HG02884 (cell line): Measurements from ENCODE around the gene H2BK1.

Experiments used
- ATAC-seq: cut with Tn5 transposase; IDR thresholded peaks from one replicate; pipeline ENCODE4 v1.9.1; 2021; ENCODE audit warnings: mild to moderate bottlenecking, moderate library complexity; ENCODE audit not compliant: unreplicated experiment

The H2BK1 gene

GRCh38 chr7:151232917-151233701 lies 22.8 kb upstream of the H2BK1 start:
- ATAC-seq = no peak

DNA sequence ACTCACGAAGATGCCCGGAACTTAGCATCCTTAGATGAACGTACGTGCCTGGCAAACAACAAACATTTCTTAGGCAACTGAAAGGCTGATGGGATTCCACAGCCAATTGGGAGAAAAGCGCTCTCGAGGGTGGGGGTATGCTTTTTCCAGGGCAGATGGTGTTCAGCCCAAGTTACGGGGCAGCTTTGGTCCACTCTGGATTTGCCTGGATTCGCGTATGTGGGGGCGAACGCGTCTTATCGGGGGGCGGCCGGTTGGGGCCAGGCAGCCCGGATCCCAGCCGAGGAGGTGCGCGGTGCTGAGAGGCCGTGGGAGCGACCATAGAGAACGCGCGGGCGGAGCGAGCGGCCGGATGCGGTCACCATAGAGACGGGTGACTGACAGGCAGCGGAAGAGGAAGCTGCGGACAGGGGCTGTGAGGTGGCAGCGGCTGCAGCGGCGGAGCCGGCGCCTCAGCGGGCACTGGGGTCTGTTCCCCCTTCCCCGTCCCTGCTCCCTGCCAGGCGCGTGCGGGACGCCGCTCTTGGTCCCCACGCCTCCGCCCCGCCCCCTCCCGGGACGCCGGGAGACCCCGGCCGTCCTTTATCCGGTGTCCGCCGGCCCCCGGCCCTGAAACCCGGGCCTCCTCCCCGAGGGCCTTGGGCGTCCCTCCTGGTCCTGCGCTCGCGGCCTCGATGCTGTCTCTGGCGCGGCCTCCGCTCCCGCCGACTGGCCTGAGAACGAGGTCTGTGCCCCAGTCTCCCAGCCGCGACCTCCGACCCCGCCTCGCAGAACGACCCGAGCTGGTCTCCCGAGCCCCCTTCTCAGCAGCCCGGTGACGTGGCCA lies 22.0 kb upstream of the H2BK1 start, which contains the start of gene CHPF2:
Gene CHPF2 (plus strand): TSS at position 393 of the 826 bp plus-strand sequence. CDS start 1,529 bp downstream, outside the sequence.
- peak; percentile 95 for ATAC-seq

- no peak for ATAC-seq
Measured at GRCh38 chr7:151231080-151231479, 20.8 kb upstream of the H2BK1 start.

DNA sequence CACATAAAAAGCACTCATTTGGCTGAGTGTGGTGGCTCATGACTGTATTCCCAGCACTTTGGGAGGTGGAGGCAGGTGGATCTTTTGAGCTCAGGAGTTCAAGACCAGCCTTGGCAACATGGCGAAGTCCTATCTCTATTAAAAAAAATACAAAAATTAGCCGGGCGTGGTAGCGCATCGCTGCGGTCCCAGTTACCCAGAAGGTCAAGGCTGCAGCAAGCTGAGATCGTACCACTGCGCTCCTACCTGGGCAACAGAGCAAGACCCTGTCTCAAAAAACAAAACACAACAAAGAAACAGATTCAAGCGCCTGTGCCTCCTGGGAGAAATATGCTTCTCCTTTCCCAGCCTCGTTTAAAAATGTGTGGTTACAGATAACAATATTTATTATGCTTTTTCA lies 19.0 kb upstream of the H2BK1 start:
- ATAC-seq = no peak

- no peak for ATAC-seq
Measured at GRCh38 chr7:151228024-151228866, 18.0 kb upstream of the H2BK1 start.

DNA sequence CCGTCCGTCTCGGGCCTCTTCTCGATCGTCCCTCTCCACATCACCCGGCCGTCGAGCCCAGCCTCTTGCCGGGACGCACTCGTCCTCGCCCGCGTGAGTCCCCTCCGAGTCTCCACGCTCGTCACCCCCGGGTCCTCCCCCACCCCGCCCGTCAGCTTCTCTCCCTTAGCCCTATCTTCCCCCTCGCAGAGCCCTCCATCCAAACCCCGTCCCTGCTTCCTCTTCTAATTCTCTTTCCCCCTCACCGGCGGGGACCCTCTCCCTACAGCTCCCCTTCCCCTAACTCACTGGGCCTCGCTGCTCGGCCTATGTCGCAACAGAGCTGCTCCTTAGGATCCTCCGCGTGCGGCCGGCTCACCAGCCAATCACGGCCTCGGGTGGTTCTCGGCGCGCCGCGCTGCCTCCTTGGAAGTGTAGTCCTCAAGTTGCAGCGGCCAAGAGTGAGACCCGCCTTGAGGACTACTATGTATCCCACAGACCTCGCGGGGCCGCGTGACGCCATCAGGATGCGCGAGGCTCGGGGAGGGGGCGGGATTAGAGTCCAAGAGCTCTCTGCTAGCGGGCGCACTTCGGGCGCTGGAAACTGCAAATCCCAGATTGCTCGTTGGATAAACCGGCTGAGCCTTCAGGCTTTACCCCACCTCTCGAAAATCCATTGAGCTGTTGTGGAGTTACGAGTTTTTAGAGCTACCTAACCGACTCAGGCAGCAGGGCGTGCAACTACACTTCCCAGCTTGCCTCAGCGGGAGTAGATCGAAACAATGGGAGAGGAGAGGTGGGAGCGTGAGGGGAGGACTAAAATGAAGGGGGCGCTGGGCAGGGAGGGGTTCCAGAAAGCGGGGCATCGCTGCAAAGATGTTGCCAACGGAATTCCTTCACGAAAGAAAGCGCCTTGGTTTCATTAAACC lies 16.8 kb upstream of the H2BK1 start, which contains the start of gene ABCF2:
Gene ABCF2 (minus strand): TSS at position 331 of the 908 bp plus-strand sequence. CDS start 747 bp downstream, outside the sequence.
- peak; percentile 99 for ATAC-seq

GRCh38 chr7:151226560-151226874 lies 16.2 kb upstream of the H2BK1 start:
- ATAC-seq = no peak

GRCh38 chr7:151225948-151226510 lies 15.7 kb upstream of the H2BK1 start:
- ATAC-seq = no peak

DNA sequence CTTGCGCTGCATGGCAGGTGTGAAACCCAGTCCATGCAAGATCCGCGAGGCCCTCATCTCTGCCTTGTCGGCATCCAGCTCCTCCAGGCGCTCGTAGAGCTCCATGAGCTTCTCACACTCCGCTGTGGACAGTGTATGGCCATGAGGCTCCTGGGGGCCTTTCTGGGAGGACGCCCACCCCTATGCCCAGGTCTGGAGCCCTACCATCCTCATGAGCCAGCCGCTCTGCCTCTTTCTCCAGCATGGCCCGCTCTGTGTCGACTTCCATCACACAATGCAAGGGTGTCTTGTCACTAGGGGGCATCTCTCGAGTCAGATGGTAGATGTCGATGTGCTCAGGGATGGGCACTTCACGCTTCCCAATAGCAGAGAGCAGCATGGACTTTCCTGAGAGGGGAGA lies 13.4 kb upstream of the H2BK1 start:
- ATAC-seq = no peak

DNA sequence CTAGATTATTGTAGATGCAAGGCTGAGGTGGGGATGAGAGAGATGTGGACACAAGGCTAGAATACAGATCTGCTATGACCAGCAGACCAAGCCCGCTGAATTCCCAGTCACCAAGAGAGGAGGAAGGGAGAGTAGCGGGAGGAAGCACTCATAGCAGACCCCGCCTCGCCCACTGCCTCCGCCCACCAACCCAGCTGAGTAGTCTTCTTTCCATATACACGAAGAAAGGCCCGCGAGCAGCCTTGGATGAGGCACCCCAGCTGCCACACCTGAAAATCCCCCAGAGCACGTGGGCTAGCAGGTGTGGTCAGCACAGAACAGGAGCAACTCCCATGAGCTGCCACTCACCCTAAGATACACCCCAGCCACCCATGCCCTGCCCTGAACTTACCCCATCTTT lies 7.9 kb upstream of the H2BK1 start:
- ATAC-seq = no peak

- ATAC-seq = no peak
Measured at GRCh38 chr7:151215396-151215795, 5.1 kb upstream of the H2BK1 start.

- no peak for ATAC-seq
Measured at GRCh38 chr7:151213826-151214225, 3.5 kb upstream of the H2BK1 start.

DNA sequence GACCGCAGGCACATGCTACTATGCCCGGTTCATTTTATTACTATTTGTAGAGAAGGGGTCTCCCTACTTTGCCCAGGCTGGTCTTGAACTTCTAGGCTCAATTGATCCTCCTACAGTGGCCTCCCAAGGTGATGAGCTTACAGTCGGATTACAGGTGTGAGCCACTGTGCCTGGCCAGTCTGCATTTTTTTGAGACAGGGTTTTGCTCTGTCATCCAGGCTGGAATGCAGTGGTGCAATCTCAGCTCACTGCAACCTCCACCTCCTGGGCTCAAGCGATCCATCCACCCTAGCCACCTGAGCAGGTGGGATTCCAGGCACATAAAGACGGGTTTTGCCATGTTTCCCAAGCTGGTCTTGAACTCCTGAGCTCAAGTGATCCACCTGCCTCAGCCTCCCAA lies 2.3 kb upstream of the H2BK1 start:
- ATAC-seq = no peak

DNA sequence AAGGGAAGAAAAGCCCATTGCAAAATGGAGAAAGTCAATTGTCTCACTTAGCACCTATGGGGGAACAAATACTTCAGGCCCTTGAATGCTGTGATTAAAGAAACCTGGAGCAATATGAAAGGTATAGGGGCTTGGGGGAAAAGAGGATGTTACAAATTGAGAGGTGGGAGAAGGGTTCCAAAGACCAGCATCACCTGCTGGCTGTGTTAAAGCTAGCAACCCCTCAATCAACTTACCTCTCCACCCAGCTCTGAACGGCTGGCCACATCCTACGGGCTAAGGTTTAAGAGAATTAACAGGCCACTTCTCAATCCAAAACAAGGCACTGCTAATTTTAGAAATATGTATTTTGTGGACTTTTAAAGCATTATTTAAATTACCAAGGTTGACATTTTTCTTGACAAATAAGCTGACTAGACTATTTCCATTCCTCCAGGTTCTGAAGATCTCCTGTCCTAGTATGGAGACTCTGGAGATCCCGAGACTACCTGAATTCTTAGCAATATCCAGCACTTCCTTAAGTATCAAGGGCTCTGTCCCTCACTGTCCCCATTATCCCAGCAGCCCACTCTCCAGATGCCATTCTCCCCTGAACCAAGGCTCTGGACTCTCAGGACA lies 976 bp upstream of the H2BK1 start:
- no peak for ATAC-seq

GRCh38 chr7:151209588-151209987 lies 700 bp downstream of the H2BK1 start:
- no peak for ATAC-seq

- no peak for ATAC-seq
Measured at GRCh38 chr7:151208253-151208862, 1.9 kb downstream of the H2BK1 start.

GRCh38 chr7:151207804-151208203 lies 2.5 kb downstream of the H2BK1 start:
- ATAC-seq = no peak

GRCh38 chr7:151207315-151207714 lies 3.0 kb downstream of the H2BK1 start:
- ATAC-seq = no peak

- no peak for ATAC-seq
Measured at GRCh38 chr7:151206914-151207313, 3.4 kb downstream of the H2BK1 start.
